Esophagus mucosa (tissue), 1 donor: ENCODE results near the gene IGF2. TPM values are rescaled to one million over a fixed set of nuclear protein-coding genes. Genes with fewer than 3 reads are reported as not detected.

Experiments used
- ATAC-seq: fragments of 200-7000 bp; cut with Tn5 transposase; one replicate; pipeline ENCODE4 v1.9.1; 2020
- total RNA-seq: library from RNA; stranded (reverse); gene quantifications from one replicate; pipeline ENCODE4 v1.2.4, GENCODE V29; 2023
- donor health status: DM: yes; HTN: yes; CAD: no.

IGF2 gene
- total RNA-seq, 1 donor from 2014 or later: 1.6 TPM

GRCh38 chr11:2102132-2102882 is 36.9 kb downstream of the IGF2 start:
- no peak for ATAC-seq

GRCh38 chr11:2101171-2101675 is 38.0 kb downstream of the IGF2 start:
- no peak for ATAC-seq

GRCh38 chr11:2100361-2101170 is 38.6 kb downstream of the IGF2 start:
- ATAC-seq: no peak

- ATAC-seq: peak; percentile 82
Observed at GRCh38 chr11:2099516-2100349, 39.5 kb downstream of the IGF2 start.

- no peak for ATAC-seq
Observed at GRCh38 chr11:2098691-2099515, 40.3 kb downstream of the IGF2 start.

GRCh38 chr11:2097998-2098690 is 41.0 kb downstream of the IGF2 start:
- no peak for ATAC-seq

- peak; percentile 5 for ATAC-seq
Observed at GRCh38 chr11:2097356-2097997, 41.7 kb downstream of the IGF2 start.

- no peak for ATAC-seq
Observed at GRCh38 chr11:2096919-2097301, 42.3 kb downstream of the IGF2 start.

- ATAC-seq: no peak
Observed at GRCh38 chr11:2096011-2096918, 42.9 kb downstream of the IGF2 start.

GRCh38 chr11:2095542-2095941 is 43.6 kb downstream of the IGF2 start:
- no peak for ATAC-seq

GRCh38 chr11:2095198-2095520 is 44.0 kb downstream of the IGF2 start:
- ATAC-seq: no peak

- ATAC-seq: no peak
Observed at GRCh38 chr11:2094354-2095197, 44.6 kb downstream of the IGF2 start.

GRCh38 chr11:2093575-2094353 is 45.4 kb downstream of the IGF2 start:
- peak; percentile 12 for ATAC-seq

- ATAC-seq: peak; percentile 56
Observed at GRCh38 chr11:2092956-2093412, 46.2 kb downstream of the IGF2 start.

GRCh38 chr11:2092464-2092910 is 46.7 kb downstream of the IGF2 start:
- no peak for ATAC-seq

GRCh38 chr11:2091786-2092463 is 47.3 kb downstream of the IGF2 start:
- no peak for ATAC-seq

GRCh38 chr11:2091112-2091746 is 48.0 kb downstream of the IGF2 start:
- ATAC-seq: no peak
